Esophagus squamous epithelium (tissue), 5 donors: ENCODE results near the gene OR6S1. TPM values are rescaled to one million over a fixed set of nuclear protein-coding genes. Genes with fewer than 3 reads are reported as not detected.
A peak's percentile ranks its signal among the peaks of the same experiment; 100 is the strongest.

Source experiments
- DNase-seq: peaks from one replicate; lab custom pipeline; 2025; lab: John Stamatoyannopoulos, UW
- H3K27ac ChIP-seq, 4 donors: fragments of 200-600 bp; sonication (generic); one replicate each; pipeline ENCODE4 v1.5.1; 2016 to 2019; ENCODE audit warnings: mild to moderate bottlenecking in 1 of 4
- H3K27me3 ChIP-seq, 4 donors: fragments of 200-600 bp; sonication (generic); 1 replicate in 3 of 4; 2 replicates in 1 of 4; pipeline versions ENCODE4 v1.5.1 to v1.6.0; 2017 to 2021; ENCODE audit warnings: antibody characterized with exemption in 1 of 4
- H3K36me3 ChIP-seq, 3 donors: fragments of 200-600 bp; sonication (generic); one replicate each; pipeline ENCODE4 v1.5.1; 2016 to 2019
- H3K4me1 ChIP-seq, 3 donors: fragments of 200-600 bp; sonication (generic); one replicate each; pipeline ENCODE4 v1.5.1; 2017 to 2019
- H3K4me3 ChIP-seq, 4 donors: fragments of 200-600 bp; sonication (generic); 1 replicate in 3 of 4; 2 replicates in 1 of 4; pipeline ENCODE4 v1.5.1; 2016 to 2019; ENCODE audit warnings: mild to moderate bottlenecking in 2 of 4, moderate library complexity in 1 of 4
- H3K9me3 ChIP-seq, 3 donors: fragments of 200-600 bp; sonication (generic); one replicate each; pipeline ENCODE4 v1.5.1; 2016 to 2019
- POLR2A ChIP-seq, 4 donors: fragments of 450-650 bp; IDR thresholded peaks; one replicate each; pipeline ENCODE4 v1.6.1; 2017; ENCODE audit warnings: antibody characterized with exemption in 4 of 4, mild to moderate bottlenecking in 4 of 4, moderate library complexity in 3 of 4
- WGBS, 2 donors: methylation state at CpG; one replicate each; pipeline ENCODE4 v1.1.5; 2018; 5-methylcytosine and 5-hydroxymethylcytosine counted together
- intact Hi-C: fragments of 100-400 bp; cut with DNase I; formaldehyde crosslinking; loops from one replicate; pipeline ENCODE4 v1.15.0; 2022
- total RNA-seq, 4 donors: library from RNA; depleted of rRNA; stranded (reverse); fragments of >200 nt; gene quantifications; one replicate each; pipeline ENCODE4 v1.1.0, GENCODE V29; 2016
- TF ChIP-seq, protein P1 (sequence below), 6 experiments: fragments of 450-650 bp in 4 of 6; fragments of 200-600 bp in 2 of 6; sonication (generic) in 2 of 6; IDR thresholded peaks; one replicate each; pipeline ENCODE4 v1.5.1; 2016 to 2019; ENCODE audit warnings: antibody characterized with exemption in 6 of 6, mild to moderate bottlenecking in 4 of 6, moderate library complexity in 4 of 6
- donor health status: DM: yes; HTN: yes; CAD: no.

Gene OR6S1
- total RNA-seq, 4 donors from 2014 or later, result not detected

DNA sequence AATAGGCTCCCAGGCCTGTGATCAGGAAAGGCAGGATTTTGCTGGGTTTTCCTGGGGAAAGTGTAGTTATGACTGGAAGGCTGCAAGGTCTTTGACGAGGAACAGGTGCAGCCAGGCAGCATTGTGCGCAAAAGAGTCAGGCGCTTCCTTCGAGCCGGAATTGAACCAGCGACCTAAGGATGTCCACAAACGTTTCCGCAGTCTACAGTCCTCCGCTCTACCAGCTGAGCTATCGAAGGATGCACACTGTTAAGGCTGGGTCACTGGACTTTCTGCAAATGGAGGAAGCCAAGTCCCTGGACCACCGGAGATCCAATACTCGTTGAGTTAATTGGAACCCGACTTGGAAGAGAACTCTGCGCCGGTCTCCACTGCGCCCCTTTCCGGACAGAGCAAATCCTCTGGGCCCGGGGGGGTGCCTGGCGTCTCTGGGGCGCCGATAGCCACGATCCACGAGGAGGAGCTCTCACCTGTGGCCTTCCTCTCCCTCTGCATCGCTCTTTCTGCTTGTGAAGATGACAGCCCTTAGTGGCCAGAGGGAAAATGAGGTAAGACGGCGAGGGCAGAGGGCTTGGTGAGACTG is 18.4 kb upstream of the OR6S1 start:
- intact Hi-C loops, result no loop called here
- peaks cover 6 to 14% (median 12%) of the 10 kb centered on the region in 3 donors for H3K4me1 ChIP-seq
- 57 to 66% methylated on average over 14 to 17 of the region's 26 CpGs for WGBS, 2 donors
- no peak overlapping the region for H3K27ac ChIP-seq
- H3K27me3 ChIP-seq, result peaks cover 0 to 100% (median 2%) of the 10 kb centered on the region in 4 donors
- no peak for DNase-seq
- H3K4me3 ChIP-seq, result no peak overlapping the region
- H3K9me3 ChIP-seq, result no peaks in the 10 kb centered on the region
- no peaks in the 10 kb centered on the region for H3K36me3 ChIP-seq
- TF ChIP-seq, protein P1, sequence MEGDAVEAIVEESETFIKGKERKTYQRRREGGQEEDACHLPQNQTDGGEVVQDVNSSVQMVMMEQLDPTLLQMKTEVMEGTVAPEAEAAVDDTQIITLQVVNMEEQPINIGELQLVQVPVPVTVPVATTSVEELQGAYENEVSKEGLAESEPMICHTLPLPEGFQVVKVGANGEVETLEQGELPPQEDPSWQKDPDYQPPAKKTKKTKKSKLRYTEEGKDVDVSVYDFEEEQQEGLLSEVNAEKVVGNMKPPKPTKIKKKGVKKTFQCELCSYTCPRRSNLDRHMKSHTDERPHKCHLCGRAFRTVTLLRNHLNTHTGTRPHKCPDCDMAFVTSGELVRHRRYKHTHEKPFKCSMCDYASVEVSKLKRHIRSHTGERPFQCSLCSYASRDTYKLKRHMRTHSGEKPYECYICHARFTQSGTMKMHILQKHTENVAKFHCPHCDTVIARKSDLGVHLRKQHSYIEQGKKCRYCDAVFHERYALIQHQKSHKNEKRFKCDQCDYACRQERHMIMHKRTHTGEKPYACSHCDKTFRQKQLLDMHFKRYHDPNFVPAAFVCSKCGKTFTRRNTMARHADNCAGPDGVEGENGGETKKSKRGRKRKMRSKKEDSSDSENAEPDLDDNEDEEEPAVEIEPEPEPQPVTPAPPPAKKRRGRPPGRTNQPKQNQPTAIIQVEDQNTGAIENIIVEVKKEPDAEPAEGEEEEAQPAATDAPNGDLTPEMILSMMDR (IDR thresholded peaks at IDR 0.05), result no peak
- TF ChIP-seq POLR2A (IDR thresholded peaks at IDR 0.05), result no peak

DNA sequence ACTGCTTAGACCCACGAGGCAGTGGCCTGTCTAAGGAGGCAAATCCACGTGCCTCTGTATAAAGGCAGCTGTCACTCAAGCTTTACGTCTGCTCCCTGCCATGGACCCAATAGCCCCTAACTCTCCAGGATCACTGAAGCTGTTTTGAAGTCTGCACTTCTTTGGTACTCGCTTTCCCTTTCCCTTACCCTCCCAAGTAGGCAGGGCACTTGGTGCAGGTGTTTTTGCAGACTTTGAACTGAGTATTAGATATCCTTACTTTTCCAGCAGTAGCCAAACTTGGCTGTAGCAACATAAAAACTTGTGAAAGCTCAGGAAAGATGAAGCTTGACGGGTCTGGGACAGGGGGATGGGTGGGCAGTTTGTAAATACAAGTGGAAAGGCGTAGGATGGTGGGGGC is 17.8 kb upstream of the OR6S1 start:
- intact Hi-C loops, result no loop called here
- no peak overlapping the region for H3K4me3 ChIP-seq
- WGBS, 2 donors, result 51 to 77% methylated on average over 4 to 6 of the region's 6 CpGs
- no peak for DNase-seq
- H3K9me3 ChIP-seq, result no peaks in the 10 kb centered on the region
- H3K27ac ChIP-seq, result no peak overlapping the region
- TF ChIP-seq POLR2A (IDR thresholded peaks at IDR 0.05), result no peak
- TF ChIP-seq, protein P1 (IDR thresholded peaks at IDR 0.05), result no peak
- H3K36me3 ChIP-seq, result no peaks in the 10 kb centered on the region
- peaks cover 0 to 98% (median 2%) of the 10 kb centered on the region in 4 donors for H3K27me3 ChIP-seq
- peaks cover 6 to 14% (median 12%) of the 10 kb centered on the region in 3 donors for H3K4me1 ChIP-seq

DNA sequence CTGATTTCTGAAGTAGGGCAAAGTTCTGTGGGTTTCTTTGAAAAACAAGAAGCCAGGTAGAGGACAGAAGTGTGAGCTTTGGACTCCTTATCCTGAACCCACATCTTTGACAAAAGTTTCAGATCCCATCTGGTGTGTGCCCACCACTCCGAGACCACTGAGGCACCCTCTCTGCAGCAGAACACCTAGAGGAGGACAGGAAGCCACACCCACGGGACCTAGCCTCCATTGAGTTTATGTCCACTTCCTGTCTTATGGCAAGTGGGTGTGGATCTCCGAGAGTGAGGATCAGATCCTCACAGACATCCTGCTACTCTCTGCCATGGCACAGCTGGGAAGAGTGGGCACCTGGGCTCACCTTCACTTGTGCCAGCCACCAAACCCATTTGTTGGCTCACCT is 16.8 kb upstream of the OR6S1 start:
- no peak for DNase-seq
- Histone ChIP-seq H3K9me3 (no peaks in the 10 kb centered on the region), H3K4me3 (no peak overlapping the region), H3K36me3 (no peaks in the 10 kb centered on the region), H3K27ac (no peak overlapping the region), H3K27me3 (peaks cover 0 to 98% (median 9%) of the 10 kb centered on the region in 4 donors), H3K4me1 (peaks cover 2 to 12% (median 6%) of the 10 kb centered on the region in 3 donors)
- intact Hi-C loops, result no loop called here
- 64 to 77% methylated on average over 2 of the region's 3 CpGs for WGBS, 2 donors
- TF ChIP-seq, protein P1 (IDR thresholded peaks at IDR 0.05), result no peak
- no peak for TF ChIP-seq POLR2A (IDR thresholded peaks at IDR 0.05)

DNA sequence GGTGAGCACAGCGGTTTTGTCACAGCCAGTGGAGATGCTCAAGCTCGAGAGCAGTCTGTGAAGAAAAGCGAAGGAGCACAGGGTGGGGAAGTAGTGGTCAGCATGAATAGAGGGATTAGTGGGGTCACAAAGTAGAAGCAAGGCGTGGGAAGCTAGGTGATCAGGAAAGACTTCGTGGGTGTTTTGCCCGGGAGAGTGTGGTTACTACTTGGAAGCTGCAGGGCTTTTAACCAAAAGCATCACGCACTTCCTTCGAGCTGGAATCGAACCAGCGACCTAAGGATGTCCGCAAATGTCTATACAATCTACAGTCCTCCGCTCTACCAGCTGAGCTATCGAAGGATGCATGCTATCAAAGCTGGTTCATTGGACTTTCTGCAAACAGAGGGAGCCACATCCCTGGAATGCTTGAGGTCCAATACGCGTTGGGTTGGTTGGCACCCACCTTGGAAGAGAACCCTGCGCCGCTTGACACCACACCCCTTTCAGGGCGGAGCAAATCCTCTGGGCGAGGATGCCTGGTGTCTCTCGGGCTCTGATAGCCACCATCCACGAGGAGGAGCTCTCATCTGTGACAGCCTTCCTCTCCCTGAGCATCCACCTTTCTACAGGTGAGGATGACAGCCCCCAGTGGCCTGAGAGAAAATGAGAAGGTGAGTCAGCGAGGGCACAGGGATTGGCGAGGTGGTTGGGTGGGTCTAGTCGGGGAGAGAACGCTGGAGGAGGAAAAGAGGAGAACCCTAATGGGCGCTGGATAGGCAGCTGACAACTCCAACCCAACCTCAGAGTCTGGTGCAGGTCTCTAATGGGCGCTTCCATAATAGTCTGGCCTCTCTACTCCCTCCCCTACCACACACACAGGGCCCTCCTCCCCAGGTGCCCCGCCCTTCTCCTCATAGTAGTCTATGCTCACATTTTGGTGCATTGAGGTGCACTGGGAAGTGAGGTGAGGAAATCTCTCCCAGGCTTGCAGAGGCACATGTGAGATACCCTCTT is 16.0 kb upstream of the OR6S1 start:
- Histone ChIP-seq H3K9me3 (no peaks in the 10 kb centered on the region), H3K4me3 (no peak overlapping the region), H3K36me3 (no peaks in the 10 kb centered on the region), H3K27me3 (peaks cover 0 to 98% (median 14%) of the 10 kb centered on the region in 4 donors), H3K4me1 (peaks cover 0 to 11% (median 4%) of the 10 kb centered on the region in 3 donors), H3K27ac (no peak overlapping the region)
- WGBS, 2 donors, result 32 to 42% methylated on average over 16 to 26 of the region's 28 CpGs
- DNase-seq, result no peak
- intact Hi-C loops, result no loop called here
- TF ChIP-seq, protein P1 (IDR thresholded peaks at IDR 0.05), result peak in 1 of 6 experiments; percentile 12
- TF ChIP-seq POLR2A (IDR thresholded peaks at IDR 0.05), result no peak

DNA sequence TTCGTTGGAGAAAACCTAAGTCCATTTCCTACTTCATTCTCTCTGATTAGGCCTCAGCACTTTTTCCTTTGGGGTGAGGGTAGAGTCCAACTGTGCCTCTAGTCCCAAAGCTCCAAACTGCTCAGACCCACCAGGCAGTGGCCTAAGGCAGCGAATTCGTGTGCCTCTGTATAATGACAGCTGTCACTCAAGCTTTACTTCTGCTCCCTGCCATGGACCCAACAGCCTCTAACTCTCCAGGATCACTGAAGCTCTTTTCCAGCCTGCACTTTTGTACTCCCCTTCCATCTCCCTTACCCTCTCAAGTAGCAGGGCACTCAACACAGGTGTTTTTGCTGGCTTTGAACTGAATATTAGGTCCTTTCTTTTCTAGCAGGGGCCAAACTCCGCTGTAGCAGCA is 14.8 kb upstream of the OR6S1 start:
- Histone ChIP-seq H3K4me1 (peaks cover 0 to 11% (median 4%) of the 10 kb centered on the region in 3 donors), H3K27me3 (peaks cover 0 to 98% (median 14%) of the 10 kb centered on the region in 4 donors), H3K9me3 (no peaks in the 10 kb centered on the region), H3K36me3 (no peaks in the 10 kb centered on the region), H3K27ac (no peak overlapping the region), H3K4me3 (no peak overlapping the region)
- 62 to 75% methylated on average over 4 of the region's 4 CpGs for WGBS, 2 donors
- no peak for DNase-seq
- intact Hi-C loops, result no loop called here
- TF ChIP-seq, protein P1 (IDR thresholded peaks at IDR 0.05), result no peak
- no peak for TF ChIP-seq POLR2A (IDR thresholded peaks at IDR 0.05)
